Retinal pigment epithelial cell (primary cell): ENCODE results near the gene CHST7.

ENCODE experiments used
- DNase-seq: peaks from one replicate; pipeline ENCODE4 v3.0.0-alpha.2; 2010; ENCODE audit warnings: low read depth
- H3K4me3 ChIP-seq: 2 replicates; pipeline ENCODE4 v1.5.1; 2011; ENCODE audit warnings: mild to moderate bottlenecking, low read length, control low read depth, moderate library complexity
- TF ChIP-seq, protein P1 (sequence below): conservative IDR thresholded peaks from 2 replicates; pipeline ENCODE4 v1.5.1; 2011; ENCODE audit warnings: low read depth, low read length, control low read depth, inconsistent platforms

Gene CHST7

DNA sequence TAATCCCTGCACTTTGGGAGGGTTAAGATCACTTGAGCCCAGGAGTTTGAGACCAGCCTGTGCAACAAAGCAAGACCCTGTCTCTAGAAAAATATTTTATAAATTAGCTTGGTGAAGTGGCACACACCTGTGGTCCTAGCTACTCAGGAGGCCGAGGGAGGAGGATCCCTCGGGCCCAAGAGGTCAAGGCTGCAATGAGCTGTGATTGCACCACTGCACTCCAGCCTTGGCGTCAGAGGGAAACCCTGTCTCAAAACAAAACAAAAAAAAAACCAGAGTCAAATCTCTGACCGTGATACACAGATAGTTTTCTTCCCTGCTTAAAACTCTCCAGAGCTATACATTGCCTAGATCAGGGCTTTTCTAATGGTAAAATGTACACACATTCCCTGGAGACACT, 53.5 kb downstream of the CHST7 start:
- TF ChIP-seq, protein P1, sequence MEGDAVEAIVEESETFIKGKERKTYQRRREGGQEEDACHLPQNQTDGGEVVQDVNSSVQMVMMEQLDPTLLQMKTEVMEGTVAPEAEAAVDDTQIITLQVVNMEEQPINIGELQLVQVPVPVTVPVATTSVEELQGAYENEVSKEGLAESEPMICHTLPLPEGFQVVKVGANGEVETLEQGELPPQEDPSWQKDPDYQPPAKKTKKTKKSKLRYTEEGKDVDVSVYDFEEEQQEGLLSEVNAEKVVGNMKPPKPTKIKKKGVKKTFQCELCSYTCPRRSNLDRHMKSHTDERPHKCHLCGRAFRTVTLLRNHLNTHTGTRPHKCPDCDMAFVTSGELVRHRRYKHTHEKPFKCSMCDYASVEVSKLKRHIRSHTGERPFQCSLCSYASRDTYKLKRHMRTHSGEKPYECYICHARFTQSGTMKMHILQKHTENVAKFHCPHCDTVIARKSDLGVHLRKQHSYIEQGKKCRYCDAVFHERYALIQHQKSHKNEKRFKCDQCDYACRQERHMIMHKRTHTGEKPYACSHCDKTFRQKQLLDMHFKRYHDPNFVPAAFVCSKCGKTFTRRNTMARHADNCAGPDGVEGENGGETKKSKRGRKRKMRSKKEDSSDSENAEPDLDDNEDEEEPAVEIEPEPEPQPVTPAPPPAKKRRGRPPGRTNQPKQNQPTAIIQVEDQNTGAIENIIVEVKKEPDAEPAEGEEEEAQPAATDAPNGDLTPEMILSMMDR: no peak
- no peak overlapping the region for H3K4me3 ChIP-seq
- DNase-seq: no peak

DNA sequence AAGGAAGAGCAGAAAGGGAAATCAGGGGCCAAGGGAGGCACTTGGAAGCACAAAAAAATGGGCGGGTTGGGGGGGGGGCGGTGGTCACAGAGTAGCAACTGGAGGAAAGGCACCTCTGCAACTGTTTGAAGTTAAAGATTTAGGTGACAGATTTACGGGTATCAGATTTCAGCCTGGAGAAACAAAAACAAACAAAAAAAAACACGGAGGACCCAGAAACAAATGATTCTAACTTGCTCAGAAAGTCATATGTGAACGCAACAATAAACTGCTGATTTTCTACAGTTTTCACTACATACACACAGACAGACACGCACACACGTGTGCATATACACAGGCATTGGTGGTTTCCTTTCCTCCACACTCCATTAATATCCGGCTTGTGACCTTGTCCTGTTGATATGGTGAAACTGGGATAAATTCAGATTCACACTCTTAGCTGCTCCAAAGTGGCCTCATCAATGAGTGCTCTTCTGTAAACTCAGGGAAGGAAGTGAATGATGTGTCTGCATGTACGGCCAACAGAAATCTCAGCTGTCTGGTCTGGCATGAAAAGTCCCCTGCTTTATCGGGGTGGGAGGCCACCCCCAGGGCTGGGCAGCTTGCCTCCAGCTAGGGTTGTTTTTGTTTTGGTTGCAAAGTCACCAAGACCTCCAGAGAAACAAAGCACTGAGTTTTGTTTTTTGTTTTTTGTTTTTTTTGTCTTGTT, 54.3 kb downstream of the CHST7 start:
- DNase-seq: no peak
- no peak overlapping the region for H3K4me3 ChIP-seq
- TF ChIP-seq, protein P1: no peak

DNA sequence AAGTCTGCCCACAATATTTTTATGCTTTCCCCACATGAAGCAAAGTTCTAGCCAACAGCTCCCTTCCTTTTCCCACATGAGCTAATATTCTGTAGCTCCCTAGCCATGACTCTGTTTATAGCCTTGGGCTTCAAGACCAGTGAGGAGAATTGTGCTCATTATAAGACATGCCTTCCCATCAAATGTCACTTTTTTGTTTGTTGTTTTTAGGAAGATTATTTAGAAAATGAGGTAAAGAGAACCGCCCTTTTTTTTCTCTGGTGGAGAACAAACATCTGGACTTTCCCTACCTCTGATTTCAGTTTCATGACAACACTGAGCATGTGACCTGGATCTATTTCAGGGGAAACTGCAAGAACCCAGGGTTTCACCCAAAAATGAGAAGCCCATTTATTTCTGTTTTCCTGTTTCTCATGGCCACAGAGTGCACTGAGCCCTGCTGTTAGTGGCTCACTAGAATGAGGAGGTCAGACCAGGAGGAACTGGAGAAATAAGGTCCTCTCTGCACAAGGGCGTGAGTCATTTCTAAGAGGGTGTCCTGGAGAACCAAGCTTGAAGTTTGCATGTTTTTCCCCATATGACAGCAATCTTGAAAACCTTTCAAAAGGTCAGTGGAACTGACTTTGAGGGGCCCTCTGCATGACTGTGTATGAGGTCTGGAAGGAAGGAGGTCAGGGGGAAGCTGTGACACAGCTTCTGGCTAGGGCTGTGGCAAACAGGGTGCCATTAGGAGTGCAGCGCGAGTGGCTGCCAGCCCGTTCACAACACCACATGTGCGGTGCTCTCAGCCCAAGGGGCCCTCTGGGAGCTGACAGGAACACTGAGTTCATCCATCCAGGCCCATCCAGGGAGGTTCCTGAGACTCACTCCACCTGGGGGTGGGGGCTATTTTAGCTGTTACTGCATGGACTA, 55.2 kb downstream of the CHST7 start:
- no peak for DNase-seq
- no peak overlapping the region for H3K4me3 ChIP-seq
- TF ChIP-seq, protein P1: no peak

DNA sequence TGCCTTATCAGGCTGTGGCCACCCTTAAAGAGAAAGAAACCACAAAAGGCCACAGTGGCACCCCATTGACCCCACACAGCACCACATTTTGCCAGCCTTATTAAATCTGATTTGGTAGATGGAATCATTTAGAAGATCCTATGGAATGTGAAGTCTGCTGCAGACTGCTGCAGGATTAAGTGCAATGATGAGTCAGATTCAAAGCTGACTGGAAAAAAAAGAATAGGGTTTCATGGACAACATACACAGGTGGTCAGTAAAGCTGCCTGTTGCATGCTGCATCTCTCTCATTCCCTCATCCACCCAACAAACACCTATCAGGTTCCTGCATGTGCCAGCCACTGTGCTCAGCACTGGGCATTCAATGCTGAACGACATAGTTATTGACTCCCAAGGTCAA, 56.6 kb downstream of the CHST7 start:
- H3K4me3 ChIP-seq: no peak overlapping the region
- peak; percentile 29 for DNase-seq
- TF ChIP-seq, protein P1: no peak

DNA sequence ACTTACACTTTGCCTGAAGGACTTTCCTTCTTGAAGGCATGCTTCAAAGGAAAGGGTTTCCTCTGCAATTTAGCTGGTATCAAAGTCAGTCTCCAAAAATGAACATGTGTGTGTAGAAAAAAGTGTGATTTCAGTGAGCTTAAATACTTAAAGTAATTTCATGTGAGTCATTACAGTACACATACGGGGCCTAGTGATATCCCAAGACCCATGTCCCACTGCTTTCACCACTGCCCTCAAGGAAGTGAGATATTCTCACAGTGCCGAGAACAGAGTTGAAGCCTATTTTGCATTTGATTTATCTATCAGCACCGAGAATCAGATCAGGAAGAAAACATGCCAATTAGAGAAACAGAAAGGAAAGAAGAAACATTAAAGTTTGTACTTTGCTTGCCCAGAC, 61.0 kb downstream of the CHST7 start:
- TF ChIP-seq, protein P1: no peak
- DNase-seq: no peak
- no peak overlapping the region for H3K4me3 ChIP-seq

DNA sequence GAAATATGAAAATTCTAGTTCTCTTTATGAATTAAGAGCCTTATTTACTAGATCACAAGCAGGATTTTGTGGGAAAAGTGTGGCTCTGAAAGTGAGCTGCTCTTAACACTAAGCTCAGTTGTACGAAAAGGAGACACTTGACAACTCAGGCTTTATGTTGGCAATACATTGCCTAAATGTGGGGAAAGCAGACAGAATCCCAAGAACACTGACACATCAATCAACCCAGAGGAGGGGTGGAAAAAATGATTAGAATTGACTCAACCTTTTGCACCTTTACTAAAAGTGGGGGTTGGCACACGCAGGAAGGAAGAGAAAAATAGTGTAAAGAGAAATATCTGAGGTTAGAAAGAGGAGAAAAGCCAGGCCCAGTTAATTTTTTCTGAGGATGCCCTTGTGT, 61.6 kb downstream of the CHST7 start:
- TF ChIP-seq, protein P1: no peak
- DNase-seq: no peak
- no peak overlapping the region for H3K4me3 ChIP-seq
